ENCODE data around the gene ATG10.
"Not testable (repeated sequence)": the region's sequence is repeated elsewhere in the genome, so short reads cannot be mapped to it uniquely, and the experiment has no call there.

The ATG10 gene

GRCh38 chr5:81942746-81943145, 29.1 kb upstream of the ATG10 start:
- H3K4me3 ChIP-seq (ENCODE audit: low read depth, low read length): no peak overlapping the region
- no peak for DNase-seq (ENCODE audit: low read depth)
- TF ChIP-seq, protein P1, sequence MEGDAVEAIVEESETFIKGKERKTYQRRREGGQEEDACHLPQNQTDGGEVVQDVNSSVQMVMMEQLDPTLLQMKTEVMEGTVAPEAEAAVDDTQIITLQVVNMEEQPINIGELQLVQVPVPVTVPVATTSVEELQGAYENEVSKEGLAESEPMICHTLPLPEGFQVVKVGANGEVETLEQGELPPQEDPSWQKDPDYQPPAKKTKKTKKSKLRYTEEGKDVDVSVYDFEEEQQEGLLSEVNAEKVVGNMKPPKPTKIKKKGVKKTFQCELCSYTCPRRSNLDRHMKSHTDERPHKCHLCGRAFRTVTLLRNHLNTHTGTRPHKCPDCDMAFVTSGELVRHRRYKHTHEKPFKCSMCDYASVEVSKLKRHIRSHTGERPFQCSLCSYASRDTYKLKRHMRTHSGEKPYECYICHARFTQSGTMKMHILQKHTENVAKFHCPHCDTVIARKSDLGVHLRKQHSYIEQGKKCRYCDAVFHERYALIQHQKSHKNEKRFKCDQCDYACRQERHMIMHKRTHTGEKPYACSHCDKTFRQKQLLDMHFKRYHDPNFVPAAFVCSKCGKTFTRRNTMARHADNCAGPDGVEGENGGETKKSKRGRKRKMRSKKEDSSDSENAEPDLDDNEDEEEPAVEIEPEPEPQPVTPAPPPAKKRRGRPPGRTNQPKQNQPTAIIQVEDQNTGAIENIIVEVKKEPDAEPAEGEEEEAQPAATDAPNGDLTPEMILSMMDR (IDR thresholded peaks at IDR 0.05; ENCODE audit: control insufficient read depth, extremely low read depth, insufficient read depth): no peak

GRCh38 chr5:81948349-81948748, 23.5 kb upstream of the ATG10 start:
- no peak for DNase-seq (ENCODE audit: low read depth)
- no peak overlapping the region for H3K4me3 ChIP-seq (ENCODE audit: low read depth, low read length)
- TF ChIP-seq, protein P1 (IDR thresholded peaks at IDR 0.05; ENCODE audit: control insufficient read depth, extremely low read depth, insufficient read depth): no peak

GRCh38 chr5:81949462-81949861, 22.4 kb upstream of the ATG10 start:
- TF ChIP-seq, protein P1 (IDR thresholded peaks at IDR 0.05; ENCODE audit: control insufficient read depth, extremely low read depth, insufficient read depth): no peak
- H3K4me3 ChIP-seq (ENCODE audit: low read depth, low read length): no peak overlapping the region
- DNase-seq (ENCODE audit: low read depth): no peak

- TF ChIP-seq, protein P1 (IDR thresholded peaks at IDR 0.05; ENCODE audit: control insufficient read depth, extremely low read depth, insufficient read depth): no peak
- no peak for DNase-seq (ENCODE audit: low read depth)
- H3K4me3 ChIP-seq (ENCODE audit: low read depth, low read length): no peak overlapping the region
Measured at GRCh38 chr5:81950996-81951395, 20.8 kb upstream of the ATG10 start.

DNA sequence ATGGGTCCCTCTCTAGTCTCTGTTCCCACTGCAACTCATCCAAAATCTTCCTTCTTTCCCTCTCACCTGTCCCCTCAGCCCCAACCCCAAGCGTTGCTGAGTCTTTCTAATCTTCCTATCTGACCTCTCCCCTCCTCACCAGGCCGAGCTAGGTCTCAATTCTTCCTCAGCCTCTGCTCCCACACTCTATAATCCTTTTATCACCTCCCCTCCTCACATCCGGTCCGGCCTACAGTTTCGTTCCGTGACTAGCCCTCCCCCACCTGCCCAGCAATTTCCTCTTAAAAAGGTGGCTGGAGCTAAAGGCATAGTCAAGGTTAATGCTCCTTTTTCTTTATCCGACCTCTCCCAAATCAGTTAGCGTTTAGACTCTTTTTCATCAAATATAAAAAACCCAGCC, 17.0 kb upstream of the ATG10 start:
- not testable (repeated sequence) for H3K4me3 ChIP-seq (ENCODE audit: low read depth, low read length); DNase-seq (ENCODE audit: low read depth)

DNA sequence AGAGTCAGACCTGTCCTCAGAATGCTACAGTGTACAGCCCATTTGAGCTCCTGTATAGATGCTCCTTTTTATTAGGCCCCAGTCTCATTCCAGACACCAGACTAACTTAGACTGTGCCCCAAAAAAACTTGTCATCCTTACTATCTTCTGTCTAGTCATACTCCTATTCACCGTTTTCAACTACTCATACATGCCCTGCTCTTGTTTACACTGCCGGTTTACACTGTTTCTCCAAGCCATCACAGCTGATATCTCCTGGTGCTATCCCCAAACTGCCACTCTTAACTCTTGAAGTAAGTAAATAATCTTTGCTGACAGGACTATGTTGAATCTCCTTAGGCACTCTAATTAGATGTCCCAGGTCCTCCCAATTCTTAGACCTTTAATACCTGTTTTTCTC, 13.7 kb upstream of the ATG10 start:
- not testable (repeated sequence) for H3K4me3 ChIP-seq (ENCODE audit: low read depth, low read length); DNase-seq (ENCODE audit: low read depth)

- TF ChIP-seq, protein P1 (IDR thresholded peaks at IDR 0.05; ENCODE audit: control insufficient read depth, extremely low read depth, insufficient read depth): no peak
- H3K4me3 ChIP-seq (ENCODE audit: low read depth, low read length): no peak overlapping the region
- DNase-seq (ENCODE audit: low read depth): no peak
Measured at GRCh38 chr5:81961651-81962440, 10.0 kb upstream of the ATG10 start.

- TF ChIP-seq, protein P1 (IDR thresholded peaks at IDR 0.05; ENCODE audit: control insufficient read depth, extremely low read depth, insufficient read depth): no peak
- DNase-seq (ENCODE audit: low read depth): no peak
- no peak overlapping the region for H3K4me3 ChIP-seq (ENCODE audit: low read depth, low read length)
Measured at GRCh38 chr5:81963544-81963943, 8.3 kb upstream of the ATG10 start.

Data from LNCaP clone FGC (cell line).